Prostate gland (tissue), 2 donors: ENCODE data around the gene RPL28. TPM values are rescaled to one million over a fixed set of nuclear protein-coding genes. Genes with fewer than 3 reads are reported as not detected.

ENCODE experiments used
- DNase-seq: peaks from one replicate; pipeline ENCODE4 v3.0.0-alpha.2; 2019; ENCODE audit warnings: low spot score
- H3K27ac ChIP-seq, 2 donors: fragments of 200-600 bp; sonication (generic); 2 replicates each; pipeline ENCODE4 v1.5.1; 2017 to 2019
- H3K27me3 ChIP-seq: fragments of 200-600 bp; sonication (generic); replicated peaks from 2 replicates; pipeline ENCODE4 v1.5.1; 2019; ENCODE audit not compliant: insufficient read depth
- H3K36me3 ChIP-seq, 2 donors: fragments of 200-600 bp; sonication (generic); 1 replicate in 1 of 2; 2 replicates in 1 of 2; pipeline versions ENCODE4 v1.5.1 to v1.8.1; 2017 to 2019
- H3K4me1 ChIP-seq: fragments of 200-600 bp; sonication (generic); replicated peaks from 2 replicates; pipeline ENCODE4 v1.5.1; 2019
- H3K4me3 ChIP-seq, 2 donors: fragments of 200-600 bp; sonication (generic); 2 replicates each; pipeline ENCODE4 v1.5.1; 2017 to 2019
- H3K9me3 ChIP-seq: fragments of 200-600 bp; sonication (generic); 2 replicates; pipeline ENCODE4 v1.5.1; 2017
- CTCF ChIP-seq, 4 experiments: fragments of 200-600 bp in 2 of 4; fragments of 450-650 bp in 2 of 4; sonication (generic) in 2 of 4; IDR thresholded peaks; 1 replicate in 3 of 4; 2 replicates in 1 of 4; pipeline ENCODE4 v1.5.1; 2016 to 2019; ENCODE audit warnings: antibody characterized with exemption in 4 of 4, mild to moderate bottlenecking in 2 of 4, moderate library complexity in 2 of 4
- POLR2A ChIP-seq: fragments of 450-650 bp; IDR thresholded peaks from one replicate; pipeline ENCODE4 v1.6.1; 2016; ENCODE audit warnings: antibody characterized with exemption, mild to moderate bottlenecking
- POLR2AphosphoS5 ChIP-seq: sonication (generic); formaldehyde crosslinking; IDR thresholded peaks from one replicate; pipeline ENCODE4 v1.6.1; 2017; ENCODE audit warnings: antibody characterized with exemption
- WGBS: methylation state at CpG from one replicate; pipeline ENCODE4 v1.1.5; 2018; 5-methylcytosine and 5-hydroxymethylcytosine counted together
- intact Hi-C: fragments of 100-400 bp; cut with DNase I; formaldehyde crosslinking; loops from one replicate; pipeline ENCODE4 v1.14.2; 2022
- total RNA-seq, 2 donors: library from RNA; depleted of rRNA; stranded (reverse); fragments of >200 nt; gene quantifications; one replicate each; pipeline ENCODE4 v1.1.0, GENCODE V29; 2016

The RPL28 gene
- total RNA-seq, 2 donors from 2014 or later: 439 to 554 TPM

GRCh38 chr19:55431183-55431582 lies 45.5 kb downstream of the RPL28 start:
- no peak for DNase-seq
- 97% methylated on average over 1 of the region's 1 CpG for WGBS
- Histone ChIP-seq H3K27me3 (peaks cover 26% of the 10 kb centered on the region), H3K9me3 (no peaks in the 10 kb centered on the region), H3K4me1 (no peaks in the 10 kb centered on the region), H3K27ac (no peak overlapping the region), H3K36me3 (no peaks in the 10 kb centered on the region), H3K4me3 (no peak overlapping the region)
- TF ChIP-seq CTCF (IDR thresholded peaks at IDR 0.05) (no peak), POLR2A (no peak), POLR2AphosphoS5 (no peak)
- intact Hi-C loops: no loop called here

DNA sequence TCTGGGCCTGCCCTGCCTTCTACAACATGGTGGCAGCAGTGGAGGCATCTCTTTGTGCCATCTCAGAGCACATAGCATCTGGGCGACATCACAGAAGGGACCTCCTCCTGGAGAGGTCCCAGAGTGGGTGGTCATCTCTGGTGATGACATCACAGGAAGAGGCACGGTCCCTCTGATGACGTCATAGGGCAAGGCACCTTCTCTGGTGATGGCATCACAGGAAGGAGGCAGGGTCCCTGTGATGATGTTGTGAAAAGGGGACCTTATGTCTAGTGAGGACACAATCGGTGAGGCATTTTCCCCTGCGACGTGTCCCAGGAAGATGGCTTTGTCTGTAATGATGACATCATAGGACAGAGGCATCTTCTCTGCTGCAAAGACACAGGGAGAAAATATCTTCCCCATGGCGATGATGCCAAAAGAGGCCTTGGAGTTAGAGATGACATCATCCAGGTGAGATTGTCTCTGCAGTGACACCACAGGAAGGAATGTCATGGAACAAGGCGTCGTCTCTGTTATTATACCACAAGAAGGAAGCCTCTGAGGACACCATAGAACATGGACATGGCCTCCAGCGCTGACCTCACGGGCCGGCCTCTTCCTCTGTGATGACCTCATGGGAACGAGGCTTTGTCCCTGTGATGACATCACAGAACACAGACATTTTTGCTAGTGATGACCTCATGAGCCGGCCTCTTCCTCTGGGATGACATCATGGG lies 46.7 kb downstream of the RPL28 start:
- WGBS: 86% methylated on average over 14 of the region's 14 CpGs
- peaks cover 26% of the 10 kb centered on the region for H3K27me3 ChIP-seq
- H3K4me3 ChIP-seq: no peak overlapping the region
- no peak for DNase-seq
- intact Hi-C loops: no loop called here
- TF ChIP-seq CTCF (IDR thresholded peaks at IDR 0.05) (no peak), POLR2AphosphoS5 (no peak), POLR2A (no peak)
- no peaks in the 10 kb centered on the region for H3K36me3 ChIP-seq
- no peaks in the 10 kb centered on the region for H3K4me1 ChIP-seq
- H3K27ac ChIP-seq: no peak overlapping the region
- H3K9me3 ChIP-seq: no peaks in the 10 kb centered on the region

DNA sequence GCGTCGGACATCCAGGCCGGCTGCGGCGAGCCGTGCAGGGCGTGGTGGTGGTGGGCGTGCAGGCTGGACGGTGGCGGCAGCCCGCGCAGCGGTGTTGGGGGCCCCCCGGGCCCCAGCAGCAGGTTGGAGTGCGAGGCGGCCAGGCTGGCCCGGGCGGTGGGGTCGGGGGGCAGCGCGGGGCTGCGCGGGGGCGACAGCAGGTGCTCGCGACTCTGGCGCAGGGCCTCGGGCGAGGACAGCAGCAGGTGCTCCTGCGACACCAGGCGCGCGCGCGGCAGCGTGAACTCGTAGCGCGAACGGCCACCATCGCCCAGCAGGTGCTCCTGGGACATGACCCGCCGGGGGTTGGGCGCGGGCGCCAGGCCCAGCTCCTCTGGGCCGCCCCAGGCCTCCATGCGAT lies 47.6 kb downstream of the RPL28 start:
- intact Hi-C loops: no loop called here
- Histone ChIP-seq H3K36me3 (no peaks in the 10 kb centered on the region), H3K4me1 (no peaks in the 10 kb centered on the region), H3K27ac (no peak overlapping the region), H3K9me3 (no peaks in the 10 kb centered on the region), H3K4me3 (no peak overlapping the region), H3K27me3 (peaks cover 30% of the 10 kb centered on the region)
- no peak for TF ChIP-seq CTCF (IDR thresholded peaks at IDR 0.05)
- no peak for TF ChIP-seq POLR2AphosphoS5
- no peak for TF ChIP-seq POLR2A
- 2% methylated on average over 8 of the region's 48 CpGs for WGBS
- DNase-seq: no peak

DNA sequence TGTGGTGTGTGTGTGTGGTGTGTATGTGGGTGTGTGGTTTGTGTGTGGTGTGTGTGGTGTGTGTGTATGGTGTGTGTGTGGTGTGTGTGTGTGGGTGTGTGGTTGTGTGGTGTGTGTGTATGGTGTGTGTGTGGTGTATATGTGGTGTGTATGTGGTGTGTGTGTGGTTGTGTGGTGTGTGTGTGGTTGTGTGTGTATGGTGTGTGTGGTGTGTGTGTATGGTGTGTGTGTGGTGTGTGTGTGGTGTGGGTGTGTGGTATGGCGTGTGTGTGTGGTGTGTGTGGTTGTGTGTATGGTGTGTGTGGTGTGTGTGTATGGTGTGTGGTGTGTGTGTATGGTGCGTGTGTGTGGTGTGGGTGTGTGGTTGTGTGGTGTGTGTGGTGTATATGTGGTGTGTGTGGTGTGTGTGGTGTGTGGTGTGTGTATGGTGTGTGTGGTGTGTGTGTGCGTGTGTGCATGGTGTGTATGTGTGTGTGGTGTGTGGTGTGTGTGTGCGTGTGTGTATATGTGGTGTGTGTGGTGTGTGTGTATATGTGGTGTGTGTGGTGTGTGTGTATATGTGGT lies 48.7 kb downstream of the RPL28 start:
- H3K27ac ChIP-seq: no peak overlapping the region
- no peak overlapping the region for H3K4me3 ChIP-seq
- no peak for TF ChIP-seq POLR2AphosphoS5
- H3K4me1 ChIP-seq: no peaks in the 10 kb centered on the region
- H3K27me3 ChIP-seq: peaks cover 37% of the 10 kb centered on the region
- H3K9me3 ChIP-seq: no peaks in the 10 kb centered on the region
- intact Hi-C loops: no loop called here
- H3K36me3 ChIP-seq: no peaks in the 10 kb centered on the region
- WGBS: 85% methylated on average over 4 of the region's 4 CpGs
- no peak for DNase-seq

GRCh38 chr19:55435020-55435419 lies 49.3 kb downstream of the RPL28 start:
- 93% methylated on average over 4 of the region's 4 CpGs for WGBS
- intact Hi-C loops: no loop called here
- no peak for TF ChIP-seq POLR2A
- TF ChIP-seq CTCF (IDR thresholded peaks at IDR 0.05): no peak
- TF ChIP-seq POLR2AphosphoS5: no peak

More at GRCh38 chr19:55435020-55435419, 49.3 kb downstream of the RPL28 start:
- Histone ChIP-seq H3K27ac (no peak overlapping the region), H3K4me1 (no peaks in the 10 kb centered on the region), H3K36me3 (no peaks in the 10 kb centered on the region), H3K4me3 (no peak overlapping the region), H3K9me3 (no peaks in the 10 kb centered on the region), H3K27me3 (peaks cover 38% of the 10 kb centered on the region)
- no peak for DNase-seq
